H1 (cell line): ENCODE results near the gene NKAIN2. TPM values are rescaled to one million over a fixed set of nuclear protein-coding genes. Genes with fewer than 3 reads are reported as not detected.

Experiments
- BACH1 ChIP-seq: IDR thresholded peaks from 2 replicates; pipeline ENCODE4 v1.6.1; 2012; ENCODE audit warnings: low read length, improper control_type of control experiment
- CBX5 ChIP-seq: fragments of 300-800, 300-1000 bp; sonication (generic); IDR thresholded peaks from 2 replicates; pipeline ENCODE4 v1.7.1; 2016; ENCODE audit warnings: antibody characterized with exemption, low read length, low read depth
- CEBPB ChIP-seq: IDR thresholded peaks from 2 replicates; pipeline ENCODE4 v1.6.1; 2012; ENCODE audit warnings: low read depth, low read length
- CHD1 ChIP-seq: IDR thresholded peaks from 2 replicates; pipeline ENCODE4 v1.6.1; 2012; ENCODE audit warnings: low read depth, low read length, improper control_type of control experiment
- EZH2 ChIP-seq: fragments of 200-600 bp; sonication (generic); IDR thresholded peaks from 2 replicates; pipeline ENCODE4 v1.7.1; 2012; ENCODE audit warnings: low read depth, mild to moderate bottlenecking, moderate library complexity, low read length, inconsistent platforms; ENCODE audit not compliant: severe bottlenecking
- POLR2A ChIP-seq, 2 experiments: IDR thresholded peaks; 1 replicate in 1 of 2; 2 replicates in 1 of 2; pipeline ENCODE4 v1.6.1; 2011; ENCODE audit warnings: low read depth in 2 of 2, low read length in 2 of 2, mild to moderate bottlenecking in 2 of 2; ENCODE audit errors: control extremely low read depth in 1 of 2
- SP2 ChIP-seq: IDR thresholded peaks from 2 replicates; pipeline ENCODE4 v1.6.1; 2012; ENCODE audit warnings: mild to moderate bottlenecking, low read length, inconsistent platforms
- SP4 ChIP-seq: IDR thresholded peaks from 2 replicates; pipeline ENCODE4 v1.6.1; 2012; ENCODE audit warnings: low read length, inconsistent platforms
- polyA plus RNA-seq, 7 experiments: library from polyadenylated mRNA; depleted of rRNA in 3 of 7; stranded (reverse) in 5 of 7; unstranded in 2 of 7; fragments of >200 nt in 5 of 7; fragments of 200-250 nt in 2 of 7; gene quantifications; 1 replicate in 5 of 7; 2 replicates in 1 of 7; 4 replicates in 1 of 7; pipeline versions ENCODE4 v1.2.1 to v1.2.3, GENCODE V29; 2011 to 2013; ENCODE audit warnings: missing spikeins in 2 of 7, mixed read lengths in 2 of 7
- total RNA-seq: library from RNA; stranded (reverse); fragmentation: NEBNext Ultra II Directional; extraction: Animal tissue kit (Norgen Biotek cat#: 25700); gene quantifications from 2 replicates; pipeline ENCODE4 v1.2.1, GENCODE V29; 2021

Gene NKAIN2
- total and polyA plus RNA-seq, 2 of the 8 experiments (the other 6 are each of a cell fraction or from before 2014, with no cell fraction given) = 0.20 to 0.34 TPM

- no peak for TF ChIP-seq CEBPB
- TF ChIP-seq SP4 = no peak
- no peak for TF ChIP-seq BACH1
- no peak for TF ChIP-seq POLR2A (IDR thresholded peaks at IDR 0.05; ENCODE audit: control extremely low read depth in 1 of 2, low read depth in 2 of 2, low read length in 2 of 2)
- TF ChIP-seq CHD1 = no peak
- no peak for TF ChIP-seq EZH2
- TF ChIP-seq SP2 = no peak
- TF ChIP-seq CBX5 = no peak
Measured at GRCh38 chr6:123901436-123901835, 97.8 kb downstream of the NKAIN2 start (continued).
